Kidney epithelial cell (primary cell): ENCODE data around the gene HSD17B14. TPM values are rescaled to one million over a fixed set of nuclear protein-coding genes. Genes with fewer than 3 reads are reported as not detected.
"Not testable (repeated sequence)": the region's sequence is repeated elsewhere in the genome, so short reads cannot be mapped to it uniquely, and the experiment has no call there.

Source experiments
- DNase-seq: peaks from one replicate; pipeline ENCODE4 v3.0.0-alpha.2; 2010; ENCODE audit warnings: low read depth
- H3K27me3 ChIP-seq: 2 replicates; pipeline ENCODE4 v1.6.0; 2011; ENCODE audit warnings: low read length; ENCODE audit not compliant: control insufficient read depth, insufficient read depth
- H3K36me3 ChIP-seq: 2 replicates; pipeline ENCODE4 v1.5.1; 2011; ENCODE audit warnings: low read length; ENCODE audit not compliant: control insufficient read depth, insufficient read depth
- H3K4me3 ChIP-seq: 2 replicates; pipeline ENCODE4 v1.5.1; 2011; ENCODE audit warnings: low read depth, mild to moderate bottlenecking, control low read depth, low read length
- CTCF ChIP-seq: IDR thresholded peaks from 2 replicates; pipeline ENCODE4 v1.5.1; 2011; ENCODE audit warnings: mild to moderate bottlenecking, moderate library complexity, low read length, control low read depth, inconsistent platforms; ENCODE audit not compliant: insufficient read depth, poor library complexity, severe bottlenecking
- total RNA-seq: library from RNA; depleted of rRNA; stranded (reverse); fragments of >200 nt; gene quantifications from 2 replicates; pipeline ENCODE4 v1.2.3, GENCODE V29; 2015

HSD17B14 gene
- total RNA-seq, 1 donor from 2014 or later: 10.2 TPM

- Histone ChIP-seq H3K4me3 (no peak overlapping the region), H3K36me3 (peaks cover 10% of the 10 kb centered on the region), H3K27me3 (no peaks in the 10 kb centered on the region)
- TF ChIP-seq CTCF: no peak
- no peak for DNase-seq
Measured at GRCh38 chr19:48878196-48879024, 42.1 kb upstream of the HSD17B14 start.

- Histone ChIP-seq H3K36me3 (peaks cover 11% of the 10 kb centered on the region), H3K27me3 (no peaks in the 10 kb centered on the region), H3K4me3 (no peak overlapping the region)
- no peak for DNase-seq
- TF ChIP-seq CTCF: no peak
Measured at GRCh38 chr19:48877855-48878195, 41.5 kb upstream of the HSD17B14 start.

- not testable (repeated sequence) for H3K4me3 ChIP-seq, H3K27me3 ChIP-seq, DNase-seq
- H3K36me3 ChIP-seq: peaks cover 11% of the 10 kb centered on the region
Measured at GRCh38 chr19:48876043-48876981, 40.0 kb upstream of the HSD17B14 start.

GRCh38 chr19:48874303-48875135, 38.2 kb upstream of the HSD17B14 start:
- TF ChIP-seq CTCF: no peak
- no peak for DNase-seq

GRCh38 chr19:48873476-48874302, 37.4 kb upstream of the HSD17B14 start:
- DNase-seq: no peak
- no peaks in the 10 kb centered on the region for H3K27me3 ChIP-seq
- H3K4me3 ChIP-seq: peak overlapping the region; percentile 91
- TF ChIP-seq CTCF: no peak
- H3K36me3 ChIP-seq: peaks cover 11% of the 10 kb centered on the region

More at GRCh38 chr19:48874303-48875135, 38.2 kb upstream of the HSD17B14 start:
- H3K4me3 ChIP-seq: peak overlapping the region; percentile 91
- no peaks in the 10 kb centered on the region for H3K27me3 ChIP-seq
- H3K36me3 ChIP-seq: peaks cover 11% of the 10 kb centered on the region
